Transverse colon (tissue), 4 donors: ENCODE results near the gene ERCC5. TPM values are rescaled to one million over a fixed set of nuclear protein-coding genes. Genes with fewer than 3 reads are reported as not detected.

Source experiments
- DNase-seq: peaks from one replicate; pipeline ENCODE4 v3.0.0-alpha.2; 2019
- H3K27ac ChIP-seq, 4 donors: fragments of 200-600 bp; sonication (generic); 2 replicates each; pipeline ENCODE4 v1.5.1; 2016 to 2018; ENCODE audit warnings: inconsistent platforms in 4 of 4
- H3K27me3 ChIP-seq: fragments of 200-600 bp; sonication (generic); 2 replicates; pipeline ENCODE4 v1.5.1; 2017; ENCODE audit warnings: inconsistent platforms
- H3K36me3 ChIP-seq, 4 donors: fragments of 200-600 bp; sonication (generic); 2 replicates each; pipeline ENCODE4 v1.5.1; 2017 to 2019; ENCODE audit warnings: inconsistent platforms in 4 of 4
- H3K4me1 ChIP-seq, 4 donors: fragments of 200-600 bp; sonication (generic); 2 replicates each; pipeline ENCODE4 v1.5.1; 2017 to 2020; ENCODE audit warnings: inconsistent platforms in 4 of 4
- H3K4me3 ChIP-seq, 4 donors: fragments of 200-600 bp; sonication (generic); 1 replicate in 1 of 4; 2 replicates in 3 of 4; pipeline versions ENCODE4 v1.5.1 to v1.6.1; 2017 to 2019; ENCODE audit warnings: inconsistent platforms in 4 of 4
- H3K9me3 ChIP-seq, 2 donors: fragments of 200-600 bp; sonication (generic); 2 replicates each; pipeline ENCODE4 v1.5.1; 2017 to 2019; ENCODE audit warnings: inconsistent platforms in 2 of 2
- CTCF ChIP-seq, 5 experiments: fragments of 200-600 bp in 3 of 5; fragments of 450-650 bp in 2 of 5; sonication (generic) in 3 of 5; IDR thresholded peaks; 1 replicate in 2 of 5; 2 replicates in 3 of 5; pipeline ENCODE4 v1.5.1; 2016 to 2017; ENCODE audit warnings: antibody characterized with exemption in 5 of 5, inconsistent platforms in 3 of 5, mild to moderate bottlenecking in 2 of 5, moderate library complexity in 1 of 5
- EP300 ChIP-seq: sonication (generic); formaldehyde crosslinking; IDR thresholded peaks from one replicate; pipeline ENCODE4 v1.6.1; 2017; ENCODE audit warnings: antibody characterized with exemption, low read depth
- POLR2A ChIP-seq: fragments of 450-650 bp; IDR thresholded peaks from one replicate; pipeline ENCODE4 v1.6.1; 2016; ENCODE audit warnings: antibody characterized with exemption, mild to moderate bottlenecking, moderate library complexity
- POLR2AphosphoS5 ChIP-seq, 3 donors: sonication (generic); formaldehyde crosslinking; IDR thresholded peaks; one replicate each; pipeline ENCODE4 v1.6.1; 2016; ENCODE audit warnings: antibody characterized with exemption in 3 of 3
- WGBS, 2 donors: methylation state at CpG; one replicate each; pipeline ENCODE4 v1.1.5; 2018; ENCODE audit warnings: low coverage in 1 of 2; 5-methylcytosine and 5-hydroxymethylcytosine counted together
- in situ Hi-C, 4 donors: fragments of 200-750 bp; cut with MboI; loops; one replicate each; pipeline versions ENCODE4 v1.15.0 to v1.15.1; 2017; ENCODE audit warnings: low sequenced_read_pairs in 3 of 4, low pct_ligation_motif_present in 1 of 4, low pct_unique_long_range_greater_than_20kb in 1 of 4
- intact Hi-C: fragments of 100-400 bp; cut with DNase I; formaldehyde crosslinking; loops from one replicate; pipeline ENCODE4 v1.15.1; 2023; ENCODE audit warnings: low total_unique reads
- total RNA-seq, 4 donors: library from RNA; depleted of rRNA; stranded (reverse); fragments of >200 nt; gene quantifications; one replicate each; pipeline ENCODE4 v1.1.0, GENCODE V29; 2016

ERCC5 gene
- total RNA-seq, 4 donors from 2014 or later, result 64.4 to 116 (median 84.9) TPM

GRCh38 chr13:102845289-102845629 is 573 bp upstream of the ERCC5 start:
- intact Hi-C loops, result loop anchor here (5.0 kb wide), 2 partner anchors 43 to 248 kb away; partner anchors contain the start of gene TPP2
- Histone ChIP-seq H3K9me3 (no peaks in the 10 kb centered on the region), H3K4me3 (peak overlapping the region; percentile 69 to 94 (median 82)), H3K36me3 (no peaks in the 10 kb centered on the region), H3K4me1 (peaks cover 7 to 31% (median 17%) of the 10 kb centered on the region in 4 donors), H3K27ac (peak overlapping the region; percentile 96 to 100 (median 100)), H3K27me3 (no peaks in the 10 kb centered on the region)
- 2 to 11% methylated on average over 6 to 13 of the region's 13 CpGs for WGBS, 2 donors
- in situ Hi-C loops, result loop anchor here in 2 of 4 donors (5.0 to 10.0 kb wide), 2 partner anchors 248 to 260 kb away; partner anchors contain the start of gene TPP2 (in 1 of the 2)
- no peak for DNase-seq
- TF ChIP-seq POLR2AphosphoS5 (IDR thresholded peaks at IDR 0.05) (no peak), CTCF (IDR thresholded peaks at IDR 0.05) (no peak), EP300 (no peak), POLR2A (no peak)

GRCh38 chr13:102846261-102847015 is 606 bp downstream of the ERCC5 start:
- no peaks in the 10 kb centered on the region for H3K9me3 ChIP-seq
- intact Hi-C loops, result loop anchor here (5.0 kb wide), 2 partner anchors 44 to 249 kb away; partner anchors contain the start of gene TPP2
- WGBS, 2 donors, result 0 to 1% methylated on average over 16 to 31 of the region's 31 CpGs
- peak overlapping the region; percentile 69 to 94 (median 82) for H3K4me3 ChIP-seq
- DNase-seq, result peak; percentile 60
- H3K36me3 ChIP-seq, result no peaks in the 10 kb centered on the region
- peaks cover 7 to 31% (median 17%) of the 10 kb centered on the region in 4 donors for H3K4me1 ChIP-seq
- peak overlapping the region; percentile 96 to 100 (median 100) for H3K27ac ChIP-seq
- H3K27me3 ChIP-seq, result no peaks in the 10 kb centered on the region
- TF ChIP-seq POLR2A (no peak), POLR2AphosphoS5 (IDR thresholded peaks at IDR 0.05) (peak; percentile 3 to 37 (median 18))
- in situ Hi-C loops, result loop anchor here in 2 of 4 donors (5.0 to 10.0 kb wide), 2 partner anchors 249 to 262 kb away; partner anchors contain the start of gene TPP2 (in 1 of the 2)

- WGBS, 2 donors, result 14 to 17% methylated on average over 10 to 12 of the region's 12 CpGs
- no peak for TF ChIP-seq POLR2AphosphoS5 (IDR thresholded peaks at IDR 0.05)
- TF ChIP-seq CTCF (IDR thresholded peaks at IDR 0.05), result peak; percentile 64 to 78 (median 73)
- TF ChIP-seq EP300, result no peak
- TF ChIP-seq POLR2A, result no peak
- Histone ChIP-seq H3K9me3 (no peaks in the 10 kb centered on the region), H3K4me1 (peaks cover 7 to 31% (median 17%) of the 10 kb centered on the region in 4 donors), H3K27ac (peak overlapping the region; percentile 96 to 100 (median 100)), H3K4me3 (peak overlapping the region; percentile 69 to 94 (median 82)), H3K27me3 (no peaks in the 10 kb centered on the region), H3K36me3 (peaks cover 0 to 6% (median 0%) of the 10 kb centered on the region in 4 donors)
- no peak for DNase-seq
- in situ Hi-C loops (loop anchor here in 2 of 4 donors (5.0 to 10.0 kb wide), 2 partner anchors 250 to 263 kb away; partner anchors contain the start of gene TPP2 (in 1 of the 2)), intact Hi-C loops (loop anchor here (5.0 kb wide), 2 partner anchors 45 to 250 kb away; partner anchors contain the start of gene TPP2)
Observed at GRCh38 chr13:102847272-102848234, 1.7 kb downstream of the ERCC5 start.

GRCh38 chr13:102848956-102849355 is 3.1 kb downstream of the ERCC5 start:
- WGBS, 2 donors, result 89 to 96% methylated on average over 6 of the region's 6 CpGs
- H3K27me3 ChIP-seq, result no peaks in the 10 kb centered on the region
- no peak overlapping the region for H3K4me3 ChIP-seq
- intact Hi-C loops, result loop anchor here (5.0 kb wide), 2 partner anchors 47 to 252 kb away; partner anchors contain the start of gene TPP2
- H3K27ac ChIP-seq, result no peak overlapping the region
- H3K9me3 ChIP-seq, result no peaks in the 10 kb centered on the region
- peaks cover 0 to 16% (median under 1%) of the 10 kb centered on the region in 4 donors for H3K36me3 ChIP-seq
- in situ Hi-C loops, result loop anchor here in 2 of 4 donors (5.0 to 10.0 kb wide), 2 partner anchors 252 to 264 kb away; partner anchors contain the start of gene TPP2 (in 1 of the 2)
- TF ChIP-seq CTCF (IDR thresholded peaks at IDR 0.05) (no peak), POLR2A (no peak), POLR2AphosphoS5 (IDR thresholded peaks at IDR 0.05) (no peak)
- H3K4me1 ChIP-seq, result peaks cover 7 to 33% (median 17%) of the 10 kb centered on the region in 4 donors
- DNase-seq, result no peak
